HL-60 (cell line): ENCODE measurements around the gene MAPT.

Experiments used
- GABPA ChIP-seq: IDR thresholded peaks from 2 replicates; pipeline ENCODE4 v1.6.1; 2012; ENCODE audit warnings: low read depth
- POLR2AphosphoS5 ChIP-seq: IDR thresholded peaks from 2 replicates; pipeline ENCODE4 v1.6.1; 2012; ENCODE audit warnings: low read depth
- SPI1 ChIP-seq: IDR thresholded peaks from 2 replicates; pipeline ENCODE4 v1.6.1; 2012; ENCODE audit warnings: low read depth, mild to moderate bottlenecking, borderline replicate concordance
- TF ChIP-seq, protein P1 (sequence below): IDR thresholded peaks from one replicate; pipeline ENCODE4 v1.5.1; 2011; ENCODE audit warnings: low read length, control low read depth, inconsistent platforms; ENCODE audit not compliant: insufficient read depth
- TF ChIP-seq, protein P2 (sequence below): IDR thresholded peaks from 2 replicates; pipeline ENCODE4 v1.6.1; 2012; ENCODE audit warnings: low read depth; ENCODE audit not compliant: insufficient replicate concordance

DNA sequence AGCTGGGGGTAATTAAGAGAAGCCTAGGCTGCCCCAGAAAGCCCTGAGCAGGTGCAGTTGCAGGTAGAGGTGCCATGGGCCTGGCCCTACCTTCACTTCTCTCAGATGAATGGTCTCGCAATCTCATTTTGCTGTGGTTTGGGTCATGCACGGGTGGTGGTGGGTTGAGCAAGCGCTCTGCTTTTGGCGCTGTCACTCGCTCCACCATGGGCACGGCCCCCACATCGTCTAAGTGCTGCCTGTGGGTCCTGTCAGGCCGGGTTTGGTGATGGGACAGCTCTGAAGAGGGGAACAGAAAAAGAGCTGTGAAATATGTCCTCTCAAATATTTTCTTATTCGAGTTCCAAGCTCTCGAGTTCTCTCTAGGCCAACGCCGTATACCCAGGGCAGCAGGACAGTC, 144.6 kb downstream of the MAPT start:
- TF ChIP-seq, protein P1, sequence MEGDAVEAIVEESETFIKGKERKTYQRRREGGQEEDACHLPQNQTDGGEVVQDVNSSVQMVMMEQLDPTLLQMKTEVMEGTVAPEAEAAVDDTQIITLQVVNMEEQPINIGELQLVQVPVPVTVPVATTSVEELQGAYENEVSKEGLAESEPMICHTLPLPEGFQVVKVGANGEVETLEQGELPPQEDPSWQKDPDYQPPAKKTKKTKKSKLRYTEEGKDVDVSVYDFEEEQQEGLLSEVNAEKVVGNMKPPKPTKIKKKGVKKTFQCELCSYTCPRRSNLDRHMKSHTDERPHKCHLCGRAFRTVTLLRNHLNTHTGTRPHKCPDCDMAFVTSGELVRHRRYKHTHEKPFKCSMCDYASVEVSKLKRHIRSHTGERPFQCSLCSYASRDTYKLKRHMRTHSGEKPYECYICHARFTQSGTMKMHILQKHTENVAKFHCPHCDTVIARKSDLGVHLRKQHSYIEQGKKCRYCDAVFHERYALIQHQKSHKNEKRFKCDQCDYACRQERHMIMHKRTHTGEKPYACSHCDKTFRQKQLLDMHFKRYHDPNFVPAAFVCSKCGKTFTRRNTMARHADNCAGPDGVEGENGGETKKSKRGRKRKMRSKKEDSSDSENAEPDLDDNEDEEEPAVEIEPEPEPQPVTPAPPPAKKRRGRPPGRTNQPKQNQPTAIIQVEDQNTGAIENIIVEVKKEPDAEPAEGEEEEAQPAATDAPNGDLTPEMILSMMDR: no peak
- TF ChIP-seq POLR2AphosphoS5 (no peak), SPI1 (no peak), GABPA (no peak)
- TF ChIP-seq, protein P2, sequence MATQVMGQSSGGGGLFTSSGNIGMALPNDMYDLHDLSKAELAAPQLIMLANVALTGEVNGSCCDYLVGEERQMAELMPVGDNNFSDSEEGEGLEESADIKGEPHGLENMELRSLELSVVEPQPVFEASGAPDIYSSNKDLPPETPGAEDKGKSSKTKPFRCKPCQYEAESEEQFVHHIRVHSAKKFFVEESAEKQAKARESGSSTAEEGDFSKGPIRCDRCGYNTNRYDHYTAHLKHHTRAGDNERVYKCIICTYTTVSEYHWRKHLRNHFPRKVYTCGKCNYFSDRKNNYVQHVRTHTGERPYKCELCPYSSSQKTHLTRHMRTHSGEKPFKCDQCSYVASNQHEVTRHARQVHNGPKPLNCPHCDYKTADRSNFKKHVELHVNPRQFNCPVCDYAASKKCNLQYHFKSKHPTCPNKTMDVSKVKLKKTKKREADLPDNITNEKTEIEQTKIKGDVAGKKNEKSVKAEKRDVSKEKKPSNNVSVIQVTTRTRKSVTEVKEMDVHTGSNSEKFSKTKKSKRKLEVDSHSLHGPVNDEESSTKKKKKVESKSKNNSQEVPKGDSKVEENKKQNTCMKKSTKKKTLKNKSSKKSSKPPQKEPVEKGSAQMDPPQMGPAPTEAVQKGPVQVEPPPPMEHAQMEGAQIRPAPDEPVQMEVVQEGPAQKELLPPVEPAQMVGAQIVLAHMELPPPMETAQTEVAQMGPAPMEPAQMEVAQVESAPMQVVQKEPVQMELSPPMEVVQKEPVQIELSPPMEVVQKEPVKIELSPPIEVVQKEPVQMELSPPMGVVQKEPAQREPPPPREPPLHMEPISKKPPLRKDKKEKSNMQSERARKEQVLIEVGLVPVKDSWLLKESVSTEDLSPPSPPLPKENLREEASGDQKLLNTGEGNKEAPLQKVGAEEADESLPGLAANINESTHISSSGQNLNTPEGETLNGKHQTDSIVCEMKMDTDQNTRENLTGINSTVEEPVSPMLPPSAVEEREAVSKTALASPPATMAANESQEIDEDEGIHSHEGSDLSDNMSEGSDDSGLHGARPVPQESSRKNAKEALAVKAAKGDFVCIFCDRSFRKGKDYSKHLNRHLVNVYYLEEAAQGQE: no peak
